Activated T-helper 9 cell treated with anti-CD3 and anti-CD28 coated beads, Interleukin-2, amount 50 U/mL, for 16 hours (primary cell): ENCODE measurements around the gene ARHGEF28.

Source experiments
- DNase-seq: peaks from one replicate; pipeline ENCODE4 v3.0.0-alpha.2; 2020; ENCODE audit warnings: low read depth

The ARHGEF28 gene

DNA sequence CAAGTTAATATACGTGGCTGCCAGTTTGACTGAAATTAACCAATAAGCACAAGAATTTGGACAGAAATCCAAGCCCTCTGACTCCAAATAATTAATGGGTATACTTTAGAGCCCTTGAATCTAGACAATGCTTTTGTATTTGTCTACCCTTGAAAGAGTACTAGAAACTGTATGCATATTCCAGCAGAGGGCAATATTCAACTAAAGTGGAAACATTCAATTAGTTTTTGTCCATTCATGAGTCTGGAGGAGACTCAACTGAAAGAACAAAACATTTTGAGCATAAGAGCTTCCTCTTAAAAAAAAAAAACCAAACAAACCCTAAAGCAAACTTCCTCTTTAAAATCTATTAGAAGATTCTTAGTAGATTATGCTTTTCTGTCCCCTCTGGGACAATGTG lies 157.8 kb downstream of the ARHGEF28 start:
- no peak for DNase-seq

DNA sequence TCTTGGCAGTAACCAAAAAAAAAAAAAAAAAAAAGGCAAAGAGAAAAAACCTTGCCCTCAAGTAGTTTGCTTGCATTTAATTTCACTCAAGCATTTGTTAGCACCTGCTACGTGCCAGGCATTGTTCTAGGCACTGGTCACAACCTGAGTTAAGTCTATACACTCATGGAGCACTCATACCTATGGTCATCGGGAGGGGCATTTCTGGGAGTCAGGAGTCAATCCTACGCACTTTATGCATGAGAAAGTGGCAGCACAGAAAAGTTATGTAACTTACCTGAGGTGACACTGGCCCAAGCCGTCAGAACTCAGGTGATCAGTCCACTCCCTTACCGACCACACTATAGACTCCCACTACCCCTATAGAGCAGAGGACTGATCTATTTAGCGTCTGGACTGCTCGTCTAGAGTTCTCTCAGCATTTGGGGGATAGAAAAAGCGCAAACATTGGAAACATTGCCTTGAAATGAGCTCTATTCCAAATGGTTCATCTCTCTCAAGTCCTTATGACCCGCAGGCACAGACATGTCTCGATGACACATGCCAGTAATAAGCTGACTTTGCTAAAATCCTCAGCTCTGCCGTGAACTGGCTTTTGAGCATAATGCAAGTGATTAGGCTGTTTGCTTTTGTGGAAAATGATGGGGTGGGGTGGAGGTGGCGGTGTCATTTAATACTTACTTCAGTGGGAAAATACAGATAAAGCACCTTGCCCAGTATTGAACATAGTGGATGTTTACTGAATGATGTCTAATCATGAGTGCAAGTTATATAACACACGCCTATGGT lies 160.2 kb downstream of the ARHGEF28 start:
- no peak for DNase-seq

DNA sequence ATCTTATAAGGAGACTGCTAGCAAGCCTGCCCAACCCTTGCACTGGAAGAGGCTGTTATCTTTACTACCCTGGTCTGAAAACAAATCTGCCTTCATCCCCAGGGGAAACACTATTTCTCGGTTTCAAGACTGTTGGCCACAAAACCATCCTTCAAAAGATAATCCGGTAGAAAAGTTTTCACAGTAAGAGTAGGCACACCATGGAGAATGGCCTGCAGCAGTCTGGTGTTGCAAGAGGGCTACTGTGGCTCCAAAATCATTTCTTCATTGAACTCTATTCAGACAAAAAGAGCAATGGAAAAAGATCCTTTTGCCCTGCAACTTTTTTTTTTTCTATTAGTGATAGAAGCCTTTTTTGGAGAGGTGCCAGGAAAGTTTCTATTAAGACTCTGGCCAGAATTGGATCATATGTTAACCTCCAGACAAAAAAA lies 163.9 kb downstream of the ARHGEF28 start:
- no peak for DNase-seq

DNA sequence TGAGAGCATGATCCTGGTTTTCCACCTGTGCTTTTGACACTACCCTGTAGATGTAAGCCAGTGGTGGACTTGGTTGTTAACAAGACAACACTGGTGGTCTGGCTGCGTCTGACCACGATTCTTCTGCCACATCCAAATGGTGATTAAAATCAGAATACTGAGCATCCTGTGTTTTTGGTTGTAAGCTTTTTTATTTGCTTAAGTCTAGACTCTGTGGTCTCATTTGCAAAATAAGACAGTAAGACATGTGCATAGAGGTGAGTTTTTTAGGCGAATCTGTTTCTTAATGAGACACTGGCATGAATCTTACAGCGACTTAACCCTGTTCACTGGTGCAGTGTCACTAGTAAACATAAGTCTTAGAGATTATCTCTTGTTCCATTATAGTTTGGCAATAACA lies 165.4 kb downstream of the ARHGEF28 start:
- DNase-seq = no peak

DNA sequence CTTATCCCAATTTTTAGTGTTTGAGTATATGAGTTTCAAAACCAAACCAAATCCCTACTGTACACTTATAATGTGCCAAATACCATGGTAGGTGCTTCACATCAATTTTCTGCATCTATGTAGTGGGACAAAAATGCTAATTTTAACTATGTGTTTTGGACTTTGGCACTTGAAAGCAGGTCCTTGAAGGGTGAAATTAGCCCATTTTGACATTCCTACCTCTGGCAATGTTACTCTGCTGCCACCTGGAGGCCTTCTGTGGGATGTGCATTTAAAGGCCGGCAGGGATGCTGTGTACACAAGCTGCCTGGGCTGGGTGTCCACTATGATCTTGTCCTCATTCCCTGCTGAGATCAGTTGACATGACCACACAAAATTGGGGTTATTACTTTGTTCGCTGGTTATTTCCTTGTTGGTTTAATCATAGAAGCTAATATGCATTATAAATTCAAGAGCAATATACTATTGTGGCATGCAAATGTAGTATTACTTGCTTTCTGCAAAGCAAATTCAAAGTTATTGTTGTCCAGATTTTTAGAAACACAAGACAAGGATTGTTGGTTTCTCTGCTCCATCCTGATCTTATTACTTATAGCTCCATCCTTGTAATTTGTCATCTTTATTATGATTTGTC lies 166.8 kb downstream of the ARHGEF28 start:
- peak; percentile 28 for DNase-seq

DNA sequence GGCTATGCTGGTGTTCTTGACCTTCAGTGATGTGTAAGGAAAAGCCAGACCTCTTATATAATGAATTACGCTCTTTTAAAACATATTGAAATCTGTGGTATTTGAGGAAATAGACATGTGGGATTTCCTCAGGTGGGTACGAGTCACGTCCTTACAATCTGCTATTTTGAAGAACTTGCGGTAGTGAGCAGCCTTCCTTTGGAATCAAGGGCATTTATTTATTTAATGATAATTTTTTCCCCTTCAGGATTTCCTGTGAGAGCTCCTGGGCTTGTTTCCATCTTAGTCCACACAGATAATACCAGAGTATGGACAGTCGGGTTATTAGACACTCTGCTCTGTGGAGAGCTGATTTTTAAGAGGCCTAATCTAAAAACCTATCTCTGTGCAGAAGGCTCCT lies 167.9 kb downstream of the ARHGEF28 start:
- DNase-seq = no peak

DNA sequence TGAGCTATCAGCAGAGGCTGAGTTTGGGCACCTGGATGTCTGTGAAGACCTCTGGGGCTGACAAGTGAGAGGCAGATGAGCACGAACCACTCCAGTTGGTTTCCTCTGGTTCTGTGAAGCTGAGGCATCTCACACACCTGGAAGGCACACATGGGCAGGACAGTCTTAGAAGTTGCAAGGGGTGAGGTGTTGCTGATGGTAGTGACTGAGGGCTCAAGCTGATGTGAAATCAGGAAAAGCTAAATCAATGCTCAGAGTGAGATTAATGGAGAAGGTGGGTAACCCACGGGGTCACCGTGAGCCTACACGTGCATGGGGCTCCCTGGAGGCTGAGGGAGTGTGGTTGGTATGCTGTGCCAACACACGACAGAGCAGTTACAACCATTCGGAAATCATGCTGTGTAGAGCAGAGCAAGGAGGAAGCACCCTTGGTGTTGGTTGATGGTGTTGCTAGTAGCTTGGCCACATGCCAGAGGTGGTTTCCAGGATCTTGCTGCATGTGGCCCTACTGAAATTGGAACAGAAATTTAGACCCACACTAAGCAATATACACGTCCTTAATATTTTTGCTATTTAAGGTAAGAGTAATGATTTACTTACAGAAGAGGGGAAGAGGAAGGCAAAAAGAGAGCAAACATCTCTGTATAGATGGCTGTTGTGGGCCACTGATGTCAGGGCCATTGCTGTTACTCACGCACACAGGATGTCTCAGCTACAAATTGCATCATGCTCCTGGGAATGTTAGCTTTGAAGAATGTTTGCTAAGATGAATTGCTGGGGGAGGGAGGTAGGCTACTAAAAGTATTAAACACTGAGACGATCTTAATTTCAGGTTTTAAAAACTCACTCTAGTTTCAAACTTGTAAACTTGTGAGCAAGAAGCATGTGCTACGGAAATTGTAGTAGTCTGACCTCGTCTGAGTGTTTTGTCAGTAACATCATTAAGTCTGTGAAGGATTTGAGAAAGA lies 170.5 kb downstream of the ARHGEF28 start:
- DNase-seq = no peak

DNA sequence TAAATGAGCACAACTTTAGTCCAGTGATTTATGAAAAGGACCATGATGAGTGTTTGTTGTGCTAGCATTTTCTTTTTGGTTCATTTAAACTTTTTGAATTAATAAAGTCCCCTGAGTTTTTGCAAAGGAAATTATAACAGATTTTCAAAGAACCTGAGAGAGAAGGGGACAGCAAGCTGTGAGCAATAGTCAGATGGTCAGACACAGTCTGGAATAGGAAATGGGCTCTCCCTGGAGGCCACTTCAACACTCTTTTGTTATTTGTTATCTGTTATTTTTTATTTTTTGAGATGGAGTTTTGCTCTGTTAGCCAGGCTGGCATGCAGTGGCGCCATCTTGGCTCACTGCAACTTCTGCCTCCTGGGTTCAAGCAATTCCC lies 171.1 kb downstream of the ARHGEF28 start:
- no peak for DNase-seq

DNA sequence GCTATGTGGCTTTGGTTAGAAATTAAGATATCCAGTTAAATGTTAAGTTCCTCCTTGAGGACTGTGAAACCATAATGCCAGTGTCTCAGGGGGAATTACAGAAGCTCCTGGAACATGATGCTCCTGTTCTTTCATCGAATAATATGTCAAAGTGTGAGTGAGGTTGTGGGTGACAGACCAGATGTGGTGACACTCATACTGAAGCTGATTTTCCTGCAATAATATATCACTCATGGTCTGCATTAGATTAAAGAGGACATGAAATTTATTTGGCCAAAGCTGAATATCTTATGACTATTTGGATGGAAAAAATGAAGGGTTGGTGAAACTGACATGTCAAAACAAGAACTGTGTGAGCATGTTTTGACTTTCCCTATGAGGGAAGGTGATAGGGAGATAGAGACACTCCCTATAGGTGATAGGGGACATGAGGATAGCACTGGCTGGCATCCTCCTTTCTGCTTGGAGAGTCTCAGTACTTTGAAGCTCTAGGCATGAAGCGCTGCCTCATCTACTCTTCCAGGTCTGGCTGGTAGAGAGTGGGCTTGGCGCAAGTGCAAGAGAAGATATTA lies 173.5 kb downstream of the ARHGEF28 start:
- DNase-seq = no peak

DNA sequence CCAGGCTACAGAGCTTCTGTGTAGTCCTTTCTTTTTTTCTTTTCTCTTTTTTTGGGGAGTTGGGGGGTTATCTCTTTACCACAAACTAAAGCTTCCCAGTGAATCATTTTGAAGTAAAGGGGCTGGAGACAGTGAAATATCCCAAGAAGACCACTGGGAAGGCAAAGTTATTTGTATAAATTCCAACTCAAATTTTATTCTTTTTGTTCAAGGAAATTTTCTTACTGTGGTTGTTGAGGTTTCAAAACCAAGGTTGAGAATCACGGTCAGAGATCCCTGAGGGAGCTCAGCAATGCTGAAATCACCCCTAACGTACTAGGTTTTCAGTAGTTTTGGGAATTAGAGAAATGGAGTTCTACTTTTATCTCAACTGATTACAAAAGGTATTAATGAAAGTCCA lies 175.7 kb downstream of the ARHGEF28 start:
- no peak for DNase-seq

DNA sequence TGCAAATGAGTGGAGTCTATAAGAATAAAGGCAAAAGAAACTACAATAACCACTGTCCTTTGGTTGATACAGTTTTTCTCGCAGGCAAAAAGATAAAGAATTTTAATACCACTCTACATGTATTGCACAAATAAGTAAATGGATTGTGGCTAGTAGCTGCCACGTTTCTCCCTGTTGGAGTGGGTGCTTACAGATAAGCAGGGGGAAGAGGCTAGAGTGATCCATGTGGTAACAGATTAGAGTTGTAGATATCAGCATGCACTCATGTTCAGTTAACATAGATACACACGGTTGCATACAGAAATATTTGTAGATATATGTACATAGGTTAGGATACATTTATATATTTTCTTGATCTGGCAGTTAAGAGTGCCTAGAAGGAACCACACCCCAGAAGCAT lies 179.5 kb downstream of the ARHGEF28 start:
- DNase-seq = no peak

DNA sequence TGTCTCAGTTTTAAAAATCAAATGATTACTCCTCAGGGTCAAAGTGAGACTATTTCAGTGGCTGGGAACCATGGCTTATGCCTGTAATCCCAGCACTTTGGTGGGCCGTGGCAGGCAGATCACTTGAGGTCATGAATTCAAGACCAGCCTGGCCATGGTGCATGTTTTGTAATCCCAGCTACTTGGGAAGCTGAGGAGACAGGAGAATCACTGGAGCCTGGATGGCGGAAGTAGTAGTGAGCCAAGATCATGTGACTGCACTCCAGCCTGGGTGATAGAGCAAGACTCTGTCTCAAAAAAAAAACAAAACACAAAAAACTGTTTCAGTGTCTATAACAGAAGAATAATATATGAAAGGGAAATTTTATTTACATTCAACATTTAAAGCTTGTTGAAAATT lies 182.9 kb downstream of the ARHGEF28 start:
- no peak for DNase-seq

DNA sequence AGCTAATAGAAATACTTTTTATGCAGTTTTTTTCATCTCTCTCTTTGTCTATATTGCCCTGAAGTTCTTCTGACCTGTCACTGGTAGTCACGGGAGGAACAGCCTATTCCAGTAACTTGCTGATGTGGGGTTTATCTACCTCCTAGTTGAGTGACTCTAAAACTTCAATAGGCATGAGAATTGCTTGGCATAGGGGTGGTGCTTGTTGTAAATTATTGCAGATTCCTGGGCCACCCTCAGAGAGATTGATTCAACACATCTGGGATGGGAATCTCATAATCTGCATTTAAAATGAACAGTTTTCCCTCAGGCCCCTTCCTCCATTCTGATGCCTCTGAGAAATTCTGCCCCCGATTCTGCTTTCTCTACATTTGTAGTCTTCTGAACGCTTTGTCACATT lies 184.4 kb downstream of the ARHGEF28 start:
- no peak for DNase-seq

DNA sequence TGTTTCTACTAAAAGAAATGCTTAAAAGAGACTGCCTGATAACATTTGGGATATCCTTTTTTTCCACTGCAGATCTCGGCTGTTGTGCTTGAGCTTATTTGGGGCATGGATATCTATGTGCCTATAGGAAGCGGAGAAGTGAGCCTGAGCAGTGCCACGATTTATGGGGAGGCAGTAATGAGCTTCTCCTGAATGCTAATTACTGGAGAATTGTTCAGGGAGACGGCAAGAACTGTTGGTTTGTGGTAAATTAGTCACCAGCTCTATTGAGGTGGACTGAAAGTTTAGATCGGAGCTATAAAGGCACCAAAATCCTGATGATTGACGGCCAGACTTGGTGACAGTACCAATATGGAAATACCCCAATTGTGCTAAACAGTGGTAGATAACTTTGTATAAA lies 186.5 kb downstream of the ARHGEF28 start:
- no peak for DNase-seq

DNA sequence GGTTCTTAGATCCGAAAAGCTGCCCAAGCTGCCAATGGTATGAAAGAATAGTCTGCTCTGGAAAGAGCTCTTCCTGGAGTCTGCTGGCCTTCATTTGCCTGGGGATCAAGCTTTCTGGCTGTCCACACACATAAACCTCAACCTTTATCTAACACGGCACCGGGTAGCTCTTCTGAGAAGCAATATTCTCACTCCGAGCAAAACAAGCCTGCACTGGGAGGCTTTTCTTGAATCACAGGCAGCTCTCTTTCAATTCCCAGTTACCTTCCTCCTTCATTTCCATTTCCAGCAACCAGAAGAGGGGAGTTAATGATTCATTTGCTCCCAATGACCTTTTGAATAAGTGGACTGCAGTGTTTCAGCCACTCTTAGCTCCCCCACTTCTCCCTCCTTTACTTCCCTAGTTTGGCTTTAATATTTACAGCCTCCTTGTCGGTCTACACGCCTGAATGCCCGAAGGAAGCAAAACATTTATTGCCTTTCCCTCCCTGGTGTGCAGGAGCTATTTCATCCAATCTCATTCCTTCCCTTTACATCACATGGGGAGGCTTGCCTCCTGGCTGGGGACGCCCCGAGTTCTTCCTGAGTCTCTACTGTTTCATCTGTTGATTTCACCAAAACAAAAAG lies 187.1 kb downstream of the ARHGEF28 start:
- no peak for DNase-seq

DNA sequence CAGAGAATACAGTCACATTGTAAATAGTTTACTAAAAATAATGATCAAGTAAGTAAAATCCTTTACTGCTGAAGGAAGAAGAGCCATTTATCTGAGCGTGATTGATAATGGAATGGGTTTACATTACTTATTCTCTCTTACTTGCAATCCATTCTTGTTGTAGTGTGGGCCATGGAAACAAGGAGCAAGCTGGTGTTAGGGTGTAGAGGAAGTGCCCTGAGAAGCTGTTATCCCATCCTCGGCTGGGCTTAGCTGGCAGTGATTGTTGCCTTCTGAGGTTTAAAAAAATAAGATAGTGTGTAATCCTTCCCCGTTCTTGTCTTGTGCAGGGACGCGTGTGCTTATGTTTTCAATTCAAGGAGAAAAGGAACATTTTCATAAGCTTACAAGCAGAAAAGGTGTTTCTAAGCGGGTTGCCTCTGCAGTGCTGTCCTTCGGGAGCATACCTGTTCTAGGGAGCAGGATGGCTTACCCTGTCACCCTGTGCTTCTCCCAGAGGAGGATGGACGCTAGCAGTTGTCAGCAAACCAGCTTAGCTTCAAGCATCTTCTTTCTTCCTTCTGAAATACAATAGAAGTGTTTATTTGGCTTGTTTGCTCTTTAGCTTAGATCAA lies 188.3 kb downstream of the ARHGEF28 start:
- no peak for DNase-seq

DNA sequence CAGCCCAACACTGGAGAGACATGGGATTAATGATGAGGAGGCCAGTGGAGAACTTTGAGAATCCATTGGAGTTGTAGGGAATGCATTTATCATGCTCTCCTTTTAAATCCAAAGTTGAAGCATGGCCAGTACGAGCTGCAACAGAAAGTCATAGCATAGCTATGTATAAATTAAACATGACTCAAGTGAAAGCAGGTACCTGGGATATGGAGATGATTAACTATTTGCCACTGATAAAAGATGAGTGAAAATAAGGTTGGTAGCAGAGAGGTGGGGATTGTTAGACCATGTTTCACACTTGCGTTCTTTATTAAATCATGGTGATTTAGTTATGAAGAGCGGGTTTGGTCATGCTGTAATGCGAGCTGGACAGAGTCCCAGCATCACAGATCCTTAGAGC lies 189.6 kb downstream of the ARHGEF28 start:
- DNase-seq = no peak

DNA sequence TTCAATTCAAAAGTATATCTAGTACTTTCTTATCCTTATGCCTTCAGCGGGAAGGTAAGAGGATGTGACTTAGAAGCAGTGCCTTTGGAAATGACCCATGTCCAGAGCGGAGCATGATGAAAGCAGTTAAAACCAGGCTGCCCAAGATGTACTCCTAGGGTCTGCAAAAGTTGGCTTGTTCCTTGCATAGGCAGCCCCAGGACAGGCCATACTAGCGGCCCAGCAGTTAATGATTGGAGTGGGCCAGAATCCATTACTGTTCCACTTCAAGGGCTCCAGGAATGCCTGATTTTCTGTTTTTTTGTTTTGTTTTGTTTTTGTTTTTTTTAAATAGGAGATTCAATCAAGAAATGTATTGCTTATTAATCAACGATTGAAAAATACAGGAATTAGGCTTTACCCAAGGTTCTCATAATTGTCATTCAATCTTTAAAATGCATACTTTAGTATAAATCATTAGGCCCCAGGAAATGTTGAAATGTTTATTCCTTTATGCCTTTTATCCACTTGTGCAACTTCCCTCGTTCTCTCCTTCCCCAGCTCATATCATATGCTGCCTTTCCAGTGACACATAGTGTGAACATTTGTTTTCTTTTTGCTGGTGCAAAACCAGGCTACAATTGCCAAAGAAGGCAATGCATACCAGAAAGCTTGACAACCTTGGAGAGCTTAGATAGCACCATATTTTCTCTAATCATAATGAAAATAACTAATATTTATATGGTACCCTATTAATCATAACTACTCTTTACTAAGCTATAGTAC lies 190.8 kb downstream of the ARHGEF28 start:
- DNase-seq = no peak

DNA sequence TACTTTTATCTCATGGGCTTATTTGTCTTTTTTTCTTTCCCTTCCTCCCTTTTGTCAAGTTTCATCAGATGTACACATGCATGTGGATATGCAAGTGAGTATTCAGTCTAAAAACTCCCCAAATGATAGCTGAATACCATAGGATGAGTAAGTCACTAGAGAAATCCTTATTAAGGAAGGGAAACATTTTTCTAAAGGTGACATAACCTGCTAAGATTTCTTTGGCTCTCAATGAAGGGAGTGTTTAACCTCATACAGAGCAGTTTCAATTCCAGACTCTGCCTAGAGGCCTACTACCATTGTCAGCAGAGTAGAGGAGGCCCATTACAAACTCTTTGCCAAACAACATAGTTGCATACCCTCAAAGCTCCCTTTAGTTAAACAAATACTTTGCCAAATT lies 192.4 kb downstream of the ARHGEF28 start:
- DNase-seq = no peak

DNA sequence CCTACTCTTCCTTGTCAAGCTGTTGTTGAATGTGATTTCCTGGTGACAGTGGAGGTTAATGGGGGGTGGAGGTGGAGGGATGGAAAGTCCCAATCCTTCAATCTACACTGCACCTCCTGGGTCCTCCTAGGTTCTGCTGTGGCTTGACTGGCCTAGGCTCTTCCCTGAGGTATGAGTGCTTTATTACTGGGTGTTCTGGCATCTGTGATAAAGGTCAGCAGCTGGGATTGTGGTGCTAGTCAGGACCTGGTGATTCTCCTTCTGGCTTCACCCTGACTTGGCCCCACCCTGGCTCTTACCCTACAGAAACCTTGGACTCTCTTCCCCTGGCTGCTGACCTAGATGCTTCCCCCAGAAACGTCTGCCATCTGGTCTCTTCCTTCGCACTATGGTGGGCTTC lies 194.3 kb downstream of the ARHGEF28 start:
- DNase-seq = no peak

DNA sequence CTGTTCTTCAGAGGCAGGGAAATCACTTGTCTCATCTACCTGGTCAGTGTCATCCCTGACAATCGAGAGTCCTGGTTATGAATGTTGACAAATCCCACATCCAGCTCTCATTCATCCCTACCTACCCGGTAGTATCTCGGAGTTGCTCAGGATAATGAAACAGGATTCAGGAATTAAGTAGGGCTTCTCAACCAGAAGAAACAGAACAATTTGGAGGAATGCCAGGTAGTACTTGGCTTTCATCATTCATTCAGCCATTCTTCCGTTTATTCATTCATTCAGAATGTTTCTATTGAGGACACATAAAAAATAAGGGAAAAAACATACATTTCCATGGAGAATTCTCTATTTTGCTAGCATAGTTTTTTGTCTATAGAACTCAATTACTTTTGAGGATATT lies 195.0 kb downstream of the ARHGEF28 start:
- no peak for DNase-seq
